ENCODE measurements around the gene ATG7. TPM values are rescaled to one million over a fixed set of nuclear protein-coding genes. Genes with fewer than 3 reads are reported as not detected.

ATG7 gene
- total RNA-seq, 1 donor from 2014 or later, result 55.0 TPM

DNA sequence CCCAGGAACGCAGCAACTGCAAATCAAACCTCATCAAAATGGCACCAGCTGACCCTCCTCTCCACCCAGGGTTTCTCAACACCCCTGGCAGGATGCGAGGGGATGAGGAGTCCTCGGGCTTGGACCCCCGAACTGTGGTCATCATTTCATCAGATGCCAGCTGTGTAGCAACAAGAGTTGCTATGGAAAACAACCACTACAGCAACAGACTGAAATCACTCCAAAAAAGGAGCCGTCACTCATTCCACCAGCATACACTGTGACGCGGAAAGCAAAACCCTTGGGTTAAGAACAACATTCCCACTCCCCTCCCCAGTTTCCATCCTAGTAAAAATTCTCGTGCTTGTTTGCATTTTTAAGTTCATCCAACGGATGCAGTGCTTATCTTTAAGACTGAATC is 331.4 kb downstream of the ATG7 start:
- H3K4me3 ChIP-seq, result no peak overlapping the region
- TF ChIP-seq POLR2AphosphoS5 (IDR thresholded peaks at IDR 0.05; ENCODE audit: insufficient read depth in 1 of 2, low read depth in 1 of 2), result no peak
- no peak for TF ChIP-seq POLR2A (IDR thresholded peaks at IDR 0.05)
- TF ChIP-seq CTCF (IDR thresholded peaks at IDR 0.05), result no peak
- no peaks in the 10 kb centered on the region for H3K9me3 ChIP-seq
- H3K36me3 ChIP-seq, result no peaks in the 10 kb centered on the region
- peak in 1 of 2 donors; percentile 93 for DNase-seq (ENCODE audit: extremely low spot score in 2 of 2)
- H3K27ac ChIP-seq, result peak overlapping the region; percentile 88
- no peaks in the 10 kb centered on the region for H3K27me3 ChIP-seq
- H3K4me1 ChIP-seq, result peaks cover 90% of the 10 kb centered on the region
- intact Hi-C loops (cut with DNase I), result no loop called here

DNA sequence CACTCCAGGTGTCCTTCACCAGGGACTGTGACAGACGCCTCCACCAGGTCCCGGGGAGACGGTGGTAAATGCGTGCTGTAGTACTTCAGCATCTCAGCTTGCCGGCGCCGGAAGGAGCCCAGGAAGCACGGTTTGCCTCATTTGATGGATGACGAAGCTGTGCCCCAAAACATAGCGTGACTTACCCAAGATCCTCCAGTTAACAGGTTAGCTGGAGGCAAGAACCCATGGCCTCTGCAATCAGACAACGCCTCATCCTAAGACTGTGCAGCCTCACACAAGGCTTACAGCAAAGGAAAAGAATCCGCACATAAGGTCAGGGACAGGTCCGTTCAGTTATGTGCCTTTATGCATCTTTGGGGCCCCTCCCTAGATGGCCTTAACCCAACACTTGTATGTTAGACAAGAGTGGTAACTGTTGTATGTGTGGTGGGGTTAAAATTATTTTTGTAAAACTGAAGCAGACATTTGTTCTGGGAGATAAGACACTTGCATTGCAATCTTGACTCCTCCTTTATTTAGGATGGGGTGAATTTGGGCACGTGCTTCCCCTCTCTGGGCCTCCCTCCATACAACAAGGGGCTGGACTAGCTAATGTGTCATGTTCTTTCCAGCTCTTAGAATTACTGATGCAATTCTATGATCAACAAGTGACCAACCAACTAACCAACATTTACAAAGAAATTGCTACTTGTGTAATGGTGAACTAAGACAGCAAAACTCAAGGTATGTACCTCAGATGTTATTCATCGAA is 332.1 kb downstream of the ATG7 start:
- TF ChIP-seq CTCF (IDR thresholded peaks at IDR 0.05) (no peak), POLR2AphosphoS5 (IDR thresholded peaks at IDR 0.05; ENCODE audit: insufficient read depth in 1 of 2, low read depth in 1 of 2) (peak in 1 of 2 donors; percentile 41)
- Histone ChIP-seq H3K4me3 (no peak overlapping the region), H3K9me3 (no peaks in the 10 kb centered on the region), H3K27ac (peak overlapping the region; percentile 88), H3K4me1 (peaks cover 92% of the 10 kb centered on the region), H3K27me3 (no peaks in the 10 kb centered on the region), H3K36me3 (no peaks in the 10 kb centered on the region)
- intact Hi-C loops (cut with DNase I), result no loop called here
- peak in 1 of 2 donors; percentile 88 for DNase-seq (ENCODE audit: extremely low spot score in 2 of 2)

- H3K4me3 ChIP-seq, result no peak overlapping the region
- peak overlapping the region; percentile 51 for H3K27ac ChIP-seq
- TF ChIP-seq POLR2A (IDR thresholded peaks at IDR 0.05), result no peak
- TF ChIP-seq POLR2AphosphoS5 (IDR thresholded peaks at IDR 0.05; ENCODE audit: insufficient read depth in 1 of 2, low read depth in 1 of 2), result no peak
- no peak for TF ChIP-seq CTCF (IDR thresholded peaks at IDR 0.05)
- no peaks in the 10 kb centered on the region for H3K36me3 ChIP-seq
- intact Hi-C loops (cut with DNase I), result no loop called here
- no peaks in the 10 kb centered on the region for H3K27me3 ChIP-seq
- H3K9me3 ChIP-seq, result no peaks in the 10 kb centered on the region
- DNase-seq (ENCODE audit: extremely low spot score in 2 of 2), result no peak
- peaks cover 94% of the 10 kb centered on the region for H3K4me1 ChIP-seq
These were observed 333.2 kb downstream of the ATG7 start for GRCh38 chr3:11605398-11605797.

DNA sequence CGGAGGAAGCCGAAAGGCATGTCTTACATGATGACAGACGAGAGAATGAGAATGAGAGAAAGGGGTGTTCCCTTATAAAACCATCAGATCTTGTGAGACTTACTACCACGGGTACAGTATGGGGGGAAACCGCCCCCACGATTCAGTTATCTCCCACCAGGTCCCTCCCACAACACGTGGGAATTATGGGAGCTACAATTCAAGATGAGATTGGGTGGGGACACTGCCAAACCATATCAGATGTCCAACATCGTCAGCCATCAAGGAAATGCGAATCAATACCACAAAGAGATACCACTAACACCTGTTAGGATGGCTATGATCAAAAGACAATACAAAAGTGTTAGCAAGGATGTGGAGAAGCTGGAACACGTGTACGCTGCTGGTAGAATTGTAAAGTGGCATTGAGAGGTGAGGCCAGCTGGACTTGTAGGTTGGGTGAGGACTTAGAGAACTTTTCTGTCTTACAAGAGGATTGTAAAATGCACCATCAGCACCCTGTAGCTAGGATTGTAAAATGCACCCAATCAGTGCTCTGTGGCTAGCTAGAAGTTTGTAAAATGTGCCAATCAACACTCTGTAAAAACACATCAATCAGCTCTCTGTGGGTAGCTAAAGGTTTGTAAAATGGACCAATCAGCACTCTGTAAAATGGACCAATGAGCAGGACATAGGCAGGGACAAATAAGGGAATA is 334.0 kb downstream of the ATG7 start:
- peak overlapping the region; percentile 33 for H3K27ac ChIP-seq
- H3K4me3 ChIP-seq, result no peak overlapping the region
- no peaks in the 10 kb centered on the region for H3K9me3 ChIP-seq
- intact Hi-C loops (cut with DNase I), result no loop called here
- no peak for DNase-seq (ENCODE audit: extremely low spot score in 2 of 2)
- H3K4me1 ChIP-seq, result peaks cover 94% of the 10 kb centered on the region
- TF ChIP-seq POLR2A (IDR thresholded peaks at IDR 0.05), result no peak
- no peak for TF ChIP-seq POLR2AphosphoS5 (IDR thresholded peaks at IDR 0.05; ENCODE audit: insufficient read depth in 1 of 2, low read depth in 1 of 2)
- TF ChIP-seq CTCF (IDR thresholded peaks at IDR 0.05), result no peak
- no peaks in the 10 kb centered on the region for H3K36me3 ChIP-seq
- H3K27me3 ChIP-seq, result no peaks in the 10 kb centered on the region

All from vagina (tissue), 2 donors.